HL-60 (cell line): ENCODE measurements around the gene ADGRG7.

Experiments
- GABPA ChIP-seq: IDR thresholded peaks from 2 replicates; pipeline ENCODE4 v1.6.1; 2012; ENCODE audit warnings: low read depth
- POLR2AphosphoS5 ChIP-seq: IDR thresholded peaks from 2 replicates; pipeline ENCODE4 v1.6.1; 2012; ENCODE audit warnings: low read depth
- TF ChIP-seq, protein P1 (sequence below): IDR thresholded peaks from one replicate; pipeline ENCODE4 v1.5.1; 2011; ENCODE audit warnings: low read length, control low read depth, inconsistent platforms; ENCODE audit not compliant: insufficient read depth
- TF ChIP-seq, protein P2 (sequence below): IDR thresholded peaks from 2 replicates; pipeline ENCODE4 v1.6.1; 2012; ENCODE audit warnings: low read depth; ENCODE audit not compliant: insufficient replicate concordance

DNA sequence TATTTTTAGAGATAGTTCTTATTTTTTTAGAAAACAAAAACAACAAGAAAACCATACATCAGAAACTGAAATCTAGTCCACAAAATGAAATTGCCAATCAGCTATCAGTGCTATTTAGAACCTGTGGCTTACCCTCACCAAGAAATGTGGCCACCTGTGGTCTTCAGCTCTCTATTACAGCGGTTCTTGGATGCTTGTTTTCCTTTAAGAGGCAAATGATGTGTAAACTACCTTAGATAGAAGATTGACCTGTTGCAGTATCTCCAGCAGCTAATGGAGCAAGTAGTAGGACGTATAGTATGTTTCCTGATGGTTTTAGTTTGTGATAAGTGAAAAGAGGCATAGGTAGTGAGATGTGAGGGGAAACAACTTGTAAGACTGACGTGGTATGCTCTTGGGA is 121.1 kb downstream of the ADGRG7 start:
- TF ChIP-seq, protein P1, sequence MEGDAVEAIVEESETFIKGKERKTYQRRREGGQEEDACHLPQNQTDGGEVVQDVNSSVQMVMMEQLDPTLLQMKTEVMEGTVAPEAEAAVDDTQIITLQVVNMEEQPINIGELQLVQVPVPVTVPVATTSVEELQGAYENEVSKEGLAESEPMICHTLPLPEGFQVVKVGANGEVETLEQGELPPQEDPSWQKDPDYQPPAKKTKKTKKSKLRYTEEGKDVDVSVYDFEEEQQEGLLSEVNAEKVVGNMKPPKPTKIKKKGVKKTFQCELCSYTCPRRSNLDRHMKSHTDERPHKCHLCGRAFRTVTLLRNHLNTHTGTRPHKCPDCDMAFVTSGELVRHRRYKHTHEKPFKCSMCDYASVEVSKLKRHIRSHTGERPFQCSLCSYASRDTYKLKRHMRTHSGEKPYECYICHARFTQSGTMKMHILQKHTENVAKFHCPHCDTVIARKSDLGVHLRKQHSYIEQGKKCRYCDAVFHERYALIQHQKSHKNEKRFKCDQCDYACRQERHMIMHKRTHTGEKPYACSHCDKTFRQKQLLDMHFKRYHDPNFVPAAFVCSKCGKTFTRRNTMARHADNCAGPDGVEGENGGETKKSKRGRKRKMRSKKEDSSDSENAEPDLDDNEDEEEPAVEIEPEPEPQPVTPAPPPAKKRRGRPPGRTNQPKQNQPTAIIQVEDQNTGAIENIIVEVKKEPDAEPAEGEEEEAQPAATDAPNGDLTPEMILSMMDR: no peak
- TF ChIP-seq GABPA: no peak
- no peak for TF ChIP-seq POLR2AphosphoS5
- TF ChIP-seq, protein P2, sequence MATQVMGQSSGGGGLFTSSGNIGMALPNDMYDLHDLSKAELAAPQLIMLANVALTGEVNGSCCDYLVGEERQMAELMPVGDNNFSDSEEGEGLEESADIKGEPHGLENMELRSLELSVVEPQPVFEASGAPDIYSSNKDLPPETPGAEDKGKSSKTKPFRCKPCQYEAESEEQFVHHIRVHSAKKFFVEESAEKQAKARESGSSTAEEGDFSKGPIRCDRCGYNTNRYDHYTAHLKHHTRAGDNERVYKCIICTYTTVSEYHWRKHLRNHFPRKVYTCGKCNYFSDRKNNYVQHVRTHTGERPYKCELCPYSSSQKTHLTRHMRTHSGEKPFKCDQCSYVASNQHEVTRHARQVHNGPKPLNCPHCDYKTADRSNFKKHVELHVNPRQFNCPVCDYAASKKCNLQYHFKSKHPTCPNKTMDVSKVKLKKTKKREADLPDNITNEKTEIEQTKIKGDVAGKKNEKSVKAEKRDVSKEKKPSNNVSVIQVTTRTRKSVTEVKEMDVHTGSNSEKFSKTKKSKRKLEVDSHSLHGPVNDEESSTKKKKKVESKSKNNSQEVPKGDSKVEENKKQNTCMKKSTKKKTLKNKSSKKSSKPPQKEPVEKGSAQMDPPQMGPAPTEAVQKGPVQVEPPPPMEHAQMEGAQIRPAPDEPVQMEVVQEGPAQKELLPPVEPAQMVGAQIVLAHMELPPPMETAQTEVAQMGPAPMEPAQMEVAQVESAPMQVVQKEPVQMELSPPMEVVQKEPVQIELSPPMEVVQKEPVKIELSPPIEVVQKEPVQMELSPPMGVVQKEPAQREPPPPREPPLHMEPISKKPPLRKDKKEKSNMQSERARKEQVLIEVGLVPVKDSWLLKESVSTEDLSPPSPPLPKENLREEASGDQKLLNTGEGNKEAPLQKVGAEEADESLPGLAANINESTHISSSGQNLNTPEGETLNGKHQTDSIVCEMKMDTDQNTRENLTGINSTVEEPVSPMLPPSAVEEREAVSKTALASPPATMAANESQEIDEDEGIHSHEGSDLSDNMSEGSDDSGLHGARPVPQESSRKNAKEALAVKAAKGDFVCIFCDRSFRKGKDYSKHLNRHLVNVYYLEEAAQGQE: no peak
